COLO829 (cell line): ENCODE data around the gene UNC5A.

Experiments used
- DNase-seq: peaks from one replicate; pipeline ENCODE4 v3.0.0; 2012; ENCODE audit warnings: low spot score

The UNC5A gene

GRCh38 chr5:176781638-176782570 is 28.5 kb upstream of the UNC5A start:
- DNase-seq, result no peak

- DNase-seq, result peak; percentile 16
These were observed 25.9 kb upstream of the UNC5A start for GRCh38 chr5:176784218-176785165.

GRCh38 chr5:176785184-176786145 is 24.9 kb upstream of the UNC5A start:
- no peak for DNase-seq

- DNase-seq, result no peak
These were observed 22.7 kb upstream of the UNC5A start for GRCh38 chr5:176787676-176788075.

GRCh38 chr5:176788091-176788490 is 22.3 kb upstream of the UNC5A start:
- DNase-seq, result no peak

- no peak for DNase-seq
These were observed 21.2 kb upstream of the UNC5A start for GRCh38 chr5:176788941-176789872.

GRCh38 chr5:176789873-176790615 is 20.3 kb upstream of the UNC5A start:
- DNase-seq, result no peak

- no peak for DNase-seq
These were observed 19.4 kb upstream of the UNC5A start for GRCh38 chr5:176790941-176791340.

GRCh38 chr5:176792655-176793342 is 17.6 kb upstream of the UNC5A start:
- no peak for DNase-seq

- no peak for DNase-seq
These were observed 17.0 kb upstream of the UNC5A start for GRCh38 chr5:176793343-176793699.

- no peak for DNase-seq
These were observed 16.6 kb upstream of the UNC5A start for GRCh38 chr5:176793736-176794135.

GRCh38 chr5:176794509-176794908 is 15.8 kb upstream of the UNC5A start:
- DNase-seq, result no peak

GRCh38 chr5:176796411-176796810 is 13.9 kb upstream of the UNC5A start:
- no peak for DNase-seq

- no peak for DNase-seq
These were observed 13.4 kb upstream of the UNC5A start for GRCh38 chr5:176796970-176797369.

- DNase-seq, result no peak
These were observed 12.8 kb upstream of the UNC5A start for GRCh38 chr5:176797456-176798050.

- DNase-seq, result no peak
These were observed 12.1 kb upstream of the UNC5A start for GRCh38 chr5:176798086-176798876.

GRCh38 chr5:176798949-176799348 is 11.4 kb upstream of the UNC5A start:
- DNase-seq, result no peak

- no peak for DNase-seq
These were observed 10.9 kb upstream of the UNC5A start for GRCh38 chr5:176799488-176799887.
